ENCODE results near the gene UGT1A3.

Gene UGT1A3

DNA sequence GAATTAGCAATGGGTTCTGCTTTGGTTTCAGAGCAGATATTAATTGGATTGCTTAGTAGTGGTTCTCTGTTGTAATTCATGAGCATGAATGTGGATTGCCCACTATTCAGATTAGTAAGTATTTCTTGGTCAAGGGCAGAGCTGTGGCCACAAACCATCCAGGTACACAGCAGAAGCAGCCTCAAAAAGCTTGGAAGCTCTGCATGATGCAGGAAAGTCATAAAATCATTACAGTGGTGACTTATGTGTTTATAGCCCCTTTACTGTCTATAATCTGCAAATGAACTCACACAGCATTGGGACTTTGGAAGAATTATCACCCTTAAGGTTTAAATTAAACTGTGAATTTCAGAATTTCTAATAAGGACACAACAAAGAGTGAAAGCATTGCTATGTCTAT is 29.3 kb downstream of the UGT1A3 start:
- DNase-seq (ENCODE audit: low read depth in 2 of 2): no peak

DNA sequence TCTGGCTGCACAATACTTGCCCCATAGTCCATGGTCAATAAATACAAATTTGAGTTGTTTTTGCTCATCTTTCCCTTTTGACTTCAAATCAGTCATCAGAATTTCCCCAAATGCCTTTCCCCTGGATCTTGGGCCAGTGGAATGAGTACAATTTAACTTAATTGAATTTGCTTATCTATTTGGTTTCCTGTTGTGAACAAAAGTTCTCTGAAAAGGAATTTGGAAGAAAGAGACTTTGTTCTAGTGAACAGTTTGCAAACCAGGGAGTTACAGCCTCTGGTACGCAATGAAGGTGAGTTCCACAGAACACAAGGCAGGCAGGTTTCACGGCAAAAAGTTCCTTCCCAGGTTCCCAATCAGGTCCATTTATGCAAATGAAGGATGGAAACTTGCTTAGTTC is 30.0 kb downstream of the UGT1A3 start:
- DNase-seq (ENCODE audit: low read depth in 2 of 2): no peak

- no peak for DNase-seq (ENCODE audit: low read depth in 2 of 2)
Observed at GRCh38 chr2:233760043-233760442, 31.2 kb downstream of the UGT1A3 start, which contains the start of gene UGT1A1. UGT1A1 (plus strand) TSS chr2:233760270; CDS start chr2:233760288, 18 bp downstream.

GRCh38 chr2:233761040-233761769 is 32.4 kb downstream of the UGT1A3 start:
- no peak for DNase-seq (ENCODE audit: low read depth in 2 of 2)

DNA sequence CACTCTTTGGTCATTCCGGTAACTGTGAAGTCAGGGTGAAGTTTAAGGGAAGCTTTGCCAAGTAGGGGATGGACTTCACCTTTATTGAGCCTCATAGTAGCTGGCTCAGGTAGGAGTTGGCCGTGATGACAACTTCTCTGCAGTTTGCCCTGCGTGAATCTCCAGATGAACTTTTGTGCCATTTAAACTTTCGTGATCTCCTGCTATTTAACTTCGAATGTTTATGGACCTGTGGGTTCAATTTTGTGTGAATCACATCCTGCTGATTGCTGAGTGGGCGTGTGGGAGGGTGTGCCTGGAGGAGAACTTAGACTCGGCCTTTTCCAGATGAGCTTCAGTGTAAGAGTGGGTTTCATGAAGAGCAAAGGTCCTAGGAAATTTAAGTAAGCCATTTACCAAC is 35.4 kb downstream of the UGT1A3 start:
- DNase-seq (ENCODE audit: low read depth in 2 of 2): no peak

DNA sequence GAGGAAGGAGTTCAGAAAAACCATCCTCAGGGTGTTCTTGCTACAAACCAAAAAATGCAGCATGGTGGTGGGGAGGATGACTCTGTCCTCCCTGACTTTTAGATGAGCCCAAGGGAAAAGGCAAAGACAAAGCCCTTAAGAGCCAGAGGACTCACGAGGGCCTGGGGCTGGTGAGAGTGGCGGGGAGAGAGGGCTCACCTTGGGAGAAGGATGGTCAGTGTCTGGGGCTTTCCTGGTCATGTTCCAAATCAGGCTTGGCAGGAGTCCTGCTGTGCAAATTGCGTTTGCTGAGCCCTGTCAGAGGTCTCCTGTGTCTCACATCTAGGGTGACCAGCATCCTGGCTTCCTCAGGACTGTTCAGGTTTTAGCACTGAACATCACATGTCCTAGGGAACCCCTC is 35.9 kb downstream of the UGT1A3 start:
- DNase-seq (ENCODE audit: low read depth in 2 of 2): no peak

DNA sequence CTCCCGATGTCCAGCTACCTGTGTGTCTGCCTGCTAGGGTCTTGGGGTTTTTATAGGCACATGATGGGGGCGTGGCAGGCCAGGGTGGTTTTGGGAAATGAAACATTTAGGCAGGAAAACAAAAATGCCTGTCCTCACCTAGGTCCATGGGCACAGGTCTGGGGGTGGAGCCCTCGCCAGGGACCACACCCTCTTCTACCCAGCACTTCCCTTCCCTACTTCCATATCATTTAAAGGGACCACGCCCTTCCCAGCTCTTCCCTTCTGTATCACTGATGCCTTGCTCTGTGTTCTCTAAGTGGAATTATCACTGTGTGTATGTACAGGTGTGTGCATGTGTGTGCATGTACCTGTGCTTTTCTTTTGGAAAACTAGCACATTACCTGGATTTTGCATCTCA is 37.6 kb downstream of the UGT1A3 start:
- DNase-seq (ENCODE audit: low read depth in 2 of 2): no peak

GRCh38 chr2:233768076-233768475 is 39.2 kb downstream of the UGT1A3 start:
- DNase-seq (ENCODE audit: low read depth in 2 of 2): no peak

GRCh38 chr2:233769260-233769659 is 40.4 kb downstream of the UGT1A3 start:
- DNase-seq (ENCODE audit: low read depth in 2 of 2): no peak

DNA sequence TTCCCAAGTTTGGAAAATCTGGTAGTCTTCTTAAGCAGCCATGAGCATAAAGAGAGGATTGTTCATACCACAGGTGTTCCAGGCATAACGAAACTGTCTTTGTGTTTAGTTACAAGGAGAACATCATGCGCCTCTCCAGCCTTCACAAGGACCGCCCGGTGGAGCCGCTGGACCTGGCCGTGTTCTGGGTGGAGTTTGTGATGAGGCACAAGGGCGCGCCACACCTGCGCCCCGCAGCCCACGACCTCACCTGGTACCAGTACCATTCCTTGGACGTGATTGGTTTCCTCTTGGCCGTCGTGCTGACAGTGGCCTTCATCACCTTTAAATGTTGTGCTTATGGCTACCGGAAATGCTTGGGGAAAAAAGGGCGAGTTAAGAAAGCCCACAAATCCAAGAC is 43.3 kb downstream of the UGT1A3 start:
- no peak for DNase-seq (ENCODE audit: low read depth in 2 of 2)

- DNase-seq (ENCODE audit: low read depth in 2 of 2): no peak
Observed at GRCh38 chr2:233772583-233772982, 43.7 kb downstream of the UGT1A3 start.

- DNase-seq (ENCODE audit: low read depth in 2 of 2): no peak
Observed at GRCh38 chr2:233773854-233774253, 45.0 kb downstream of the UGT1A3 start.

DNA sequence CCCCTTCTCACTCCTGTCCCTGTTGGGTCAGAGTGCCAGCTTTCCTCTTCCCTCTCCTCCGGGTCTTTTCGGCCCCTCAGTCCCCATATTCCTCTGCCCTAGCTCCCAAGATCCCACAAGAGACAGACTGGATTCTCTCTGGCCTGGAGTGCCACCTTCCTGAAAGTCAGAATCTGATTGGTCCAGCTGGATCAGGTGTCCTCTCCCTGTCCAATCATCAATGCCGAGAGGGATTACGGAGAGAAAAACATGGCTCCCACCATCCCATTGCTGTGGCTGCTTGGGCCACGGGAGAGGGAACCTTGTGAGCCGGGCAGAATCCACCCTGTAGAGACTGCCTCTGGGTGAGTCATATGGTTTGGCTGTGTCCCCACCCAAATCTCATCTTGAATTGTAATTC is 46.6 kb downstream of the UGT1A3 start:
- no peak for DNase-seq (ENCODE audit: low read depth in 2 of 2)

- DNase-seq (ENCODE audit: low read depth in 2 of 2): no peak
Observed at GRCh38 chr2:233778030-233778429, 49.2 kb downstream of the UGT1A3 start, which contains the start of gene MROH2A. MROH2A (plus strand) TSS chr2:233778330; CDS start chr2:233779359, 1,029 bp downstream.

GRCh38 chr2:233779722-233780121 is 50.9 kb downstream of the UGT1A3 start:
- DNase-seq (ENCODE audit: low read depth in 2 of 2): no peak

GRCh38 chr2:233780771-233781170 is 51.9 kb downstream of the UGT1A3 start:
- DNase-seq (ENCODE audit: low read depth in 2 of 2): no peak

DNA sequence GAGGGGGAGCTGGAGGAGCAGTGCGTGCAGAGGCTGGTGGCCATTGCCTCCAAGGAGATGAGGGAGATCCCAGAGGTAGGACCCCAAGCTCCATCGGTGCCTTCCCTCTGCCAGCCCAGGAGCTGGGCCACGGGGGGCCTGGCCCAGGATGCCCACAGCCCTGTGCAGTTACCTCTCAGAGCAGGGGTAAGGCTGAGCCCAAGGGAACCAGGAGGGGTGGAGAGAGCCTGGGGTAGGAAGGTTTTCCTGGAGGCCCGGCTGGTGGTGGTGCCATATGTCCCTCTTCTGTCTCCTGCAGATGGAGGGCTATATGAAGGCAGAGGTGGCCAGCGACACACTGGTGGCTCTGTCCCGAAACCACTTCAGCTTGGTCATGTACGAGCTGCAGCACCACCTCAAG is 60.7 kb downstream of the UGT1A3 start:
- no peak for DNase-seq (ENCODE audit: low read depth in 2 of 2)

- no peak for DNase-seq (ENCODE audit: low read depth in 2 of 2)
Observed at GRCh38 chr2:233791151-233791882, 62.5 kb downstream of the UGT1A3 start.

DNA sequence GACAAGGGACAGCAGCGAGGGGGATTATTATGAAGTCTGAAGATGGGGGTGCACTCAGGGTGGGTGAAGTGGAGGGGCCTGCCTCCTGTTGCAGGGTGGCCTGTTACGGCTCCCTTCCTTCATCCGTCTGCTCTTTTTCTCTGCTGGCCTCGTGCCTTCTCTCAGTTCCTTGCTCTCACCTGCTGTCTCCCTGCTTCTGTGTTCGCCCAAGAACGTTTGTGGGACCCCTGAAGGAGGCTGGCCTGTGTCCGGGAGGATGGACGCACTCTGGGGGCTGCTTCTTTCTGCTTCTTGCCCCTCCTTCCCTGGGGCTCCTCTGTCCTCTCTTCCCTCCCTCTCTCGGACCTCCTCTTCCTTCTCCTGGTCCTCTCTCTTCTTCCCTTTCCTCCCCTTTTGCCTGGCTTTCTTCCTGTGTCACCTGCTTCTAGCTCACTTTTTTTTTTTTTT is 63.1 kb downstream of the UGT1A3 start:
- no peak for DNase-seq (ENCODE audit: low read depth in 2 of 2)

GRCh38 chr2:233792720-233793119 is 63.9 kb downstream of the UGT1A3 start:
- DNase-seq (ENCODE audit: low read depth in 2 of 2): no peak

- no peak for DNase-seq (ENCODE audit: low read depth in 2 of 2)
Observed at GRCh38 chr2:233793465-233794127, 64.8 kb downstream of the UGT1A3 start.

DNA sequence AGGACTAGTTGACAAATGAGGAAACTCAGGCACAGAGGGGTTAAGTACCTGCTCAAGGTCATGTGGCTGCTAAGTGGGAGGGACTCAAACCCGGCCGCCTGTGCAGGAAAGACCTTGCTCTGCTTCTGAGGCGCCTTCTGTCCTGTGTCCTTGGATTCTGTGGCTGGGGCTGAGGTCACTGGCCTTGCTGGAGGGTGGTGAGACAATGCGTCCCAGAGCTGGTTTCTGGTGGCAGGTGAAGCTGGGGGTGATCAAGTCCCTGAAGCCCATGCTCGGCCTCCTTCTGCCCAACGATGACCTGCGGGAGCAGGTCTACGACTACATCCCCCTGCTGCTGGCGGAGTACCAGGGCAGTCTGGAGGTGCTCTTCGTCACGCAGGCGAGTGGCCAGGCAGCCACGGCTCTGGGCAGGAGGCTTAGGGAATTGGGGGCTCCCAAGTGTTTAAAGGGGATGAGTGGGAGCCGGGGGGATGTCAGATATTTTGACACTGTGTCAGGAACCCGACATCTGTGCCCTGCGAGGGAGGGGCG is 65.4 kb downstream of the UGT1A3 start:
- DNase-seq (ENCODE audit: low read depth in 2 of 2): no peak

All from stimulated activated CD8-positive, alpha-beta memory T cell treated with anti-CD3 and anti-CD28 coated beads, Interleukin-7, amount 100 ng/mL, for 4 hours (primary cell).